Stimulated activated CD4-positive, alpha-beta T cell treated with anti-CD3 and anti-CD28 coated beads, TNF-alpha, amount 100 ng/mL, for 48 hours (primary cell): Measurements from ENCODE around the gene OR6C68.
"Not testable (repeated sequence)": the region's sequence is repeated elsewhere in the genome, so short reads cannot be mapped to it uniquely, and the experiment has no call there.

Experiments used
- DNase-seq, 3 donors: peaks; one replicate each; pipeline ENCODE4 v3.0.0-alpha.2; 2020; ENCODE audit warnings: low read depth in 3 of 3

OR6C68 gene

GRCh38 chr12:55492078-55492477, at the start of gene OR6C68:
Gene OR6C68 (plus strand): TSS chr12:55492378. CDS start chr12:55492378, 0 bp downstream.
- DNase-seq = no peak

- no peak for DNase-seq
Measured at GRCh38 chr12:55443776-55444175, 48.4 kb upstream of the OR6C68 start, which contains the start of gene OR6C2. Gene OR6C2 (plus strand): TSS chr12:55444076. CDS start chr12:55452214, 8,138 bp downstream.

- DNase-seq = no peak
Measured at GRCh38 chr12:55445357-55445756, 46.8 kb upstream of the OR6C68 start.

GRCh38 chr12:55446326-55446725, 45.9 kb upstream of the OR6C68 start:
- no peak for DNase-seq

- no peak for DNase-seq
Measured at GRCh38 chr12:55448825-55449224, 43.4 kb upstream of the OR6C68 start.

GRCh38 chr12:55464926-55465325, 27.3 kb upstream of the OR6C68 start:
- DNase-seq = not testable (repeated sequence)

GRCh38 chr12:55467836-55468235, 24.3 kb upstream of the OR6C68 start:
- DNase-seq = no peak

- DNase-seq = no peak
Measured at GRCh38 chr12:55469291-55469690, 22.9 kb upstream of the OR6C68 start.

GRCh38 chr12:55470088-55470829, 21.9 kb upstream of the OR6C68 start, which contains the start of gene OR6C70:
Gene OR6C70 (minus strand): TSS chr12:55470138. CDS start chr12:55470138, 0 bp downstream.
- DNase-seq = no peak

GRCh38 chr12:55472264-55472663, 19.9 kb upstream of the OR6C68 start:
- DNase-seq = no peak

- DNase-seq = not testable (repeated sequence)
Measured at GRCh38 chr12:55479136-55479535, 13.0 kb upstream of the OR6C68 start.

- DNase-seq = not testable (repeated sequence)
Measured at GRCh38 chr12:55484284-55484683, 7.9 kb upstream of the OR6C68 start.

- no peak for DNase-seq
Measured at GRCh38 chr12:55495490-55495889, 3.3 kb downstream of the OR6C68 start.

- no peak for DNase-seq
Measured at GRCh38 chr12:55499231-55499630, 7.1 kb downstream of the OR6C68 start.

- DNase-seq = no peak
Measured at GRCh38 chr12:55499810-55500252, 7.7 kb downstream of the OR6C68 start.

- no peak for DNase-seq
Measured at GRCh38 chr12:55501601-55502000, 9.4 kb downstream of the OR6C68 start.

GRCh38 chr12:55515696-55516095, 23.5 kb downstream of the OR6C68 start:
- no peak for DNase-seq

GRCh38 chr12:55516391-55516790, 24.2 kb downstream of the OR6C68 start:
- DNase-seq = no peak
